Measurements from ENCODE around the gene WWC2.

DNA sequence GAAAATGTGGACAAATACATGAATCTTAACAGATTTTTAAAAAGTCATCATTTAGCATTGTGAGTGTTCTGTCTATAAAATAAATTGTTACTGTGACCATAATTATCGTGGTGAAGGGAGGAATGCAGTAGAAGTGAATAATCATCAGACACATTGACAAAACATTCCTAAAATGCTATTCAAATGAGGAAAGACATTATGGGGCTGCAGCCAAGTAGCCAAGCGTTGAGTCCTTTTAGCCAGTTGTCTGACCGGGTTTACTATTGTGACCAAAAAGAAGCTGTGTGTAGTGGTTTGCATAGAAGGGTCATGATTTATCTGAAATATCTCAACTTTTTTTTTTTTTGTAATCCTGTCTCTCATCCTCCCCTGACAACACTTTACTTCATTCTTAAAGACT lies 19.5 kb downstream of the WWC2 start:
- TF ChIP-seq, protein P1, sequence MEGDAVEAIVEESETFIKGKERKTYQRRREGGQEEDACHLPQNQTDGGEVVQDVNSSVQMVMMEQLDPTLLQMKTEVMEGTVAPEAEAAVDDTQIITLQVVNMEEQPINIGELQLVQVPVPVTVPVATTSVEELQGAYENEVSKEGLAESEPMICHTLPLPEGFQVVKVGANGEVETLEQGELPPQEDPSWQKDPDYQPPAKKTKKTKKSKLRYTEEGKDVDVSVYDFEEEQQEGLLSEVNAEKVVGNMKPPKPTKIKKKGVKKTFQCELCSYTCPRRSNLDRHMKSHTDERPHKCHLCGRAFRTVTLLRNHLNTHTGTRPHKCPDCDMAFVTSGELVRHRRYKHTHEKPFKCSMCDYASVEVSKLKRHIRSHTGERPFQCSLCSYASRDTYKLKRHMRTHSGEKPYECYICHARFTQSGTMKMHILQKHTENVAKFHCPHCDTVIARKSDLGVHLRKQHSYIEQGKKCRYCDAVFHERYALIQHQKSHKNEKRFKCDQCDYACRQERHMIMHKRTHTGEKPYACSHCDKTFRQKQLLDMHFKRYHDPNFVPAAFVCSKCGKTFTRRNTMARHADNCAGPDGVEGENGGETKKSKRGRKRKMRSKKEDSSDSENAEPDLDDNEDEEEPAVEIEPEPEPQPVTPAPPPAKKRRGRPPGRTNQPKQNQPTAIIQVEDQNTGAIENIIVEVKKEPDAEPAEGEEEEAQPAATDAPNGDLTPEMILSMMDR (IDR thresholded peaks at IDR 0.05; ENCODE audit: low read depth, low read length, poor library complexity, severe bottlenecking) = no peak
- no peak for TF ChIP-seq EZH2phosphoT487 (IDR thresholded peaks at IDR 0.05; ENCODE audit: borderline replicate concordance, low read length)

Data from DOHH2 (cell line).